Mammary epithelial cell (primary cell): ENCODE data around the gene THEM4.

ENCODE experiments used
- EZH2 ChIP-seq: IDR thresholded peaks from 2 replicates; pipeline ENCODE4 v1.6.1; 2012; ENCODE audit warnings: low read length, inconsistent platforms, borderline replicate concordance
- TF ChIP-seq, protein P1 (sequence below), 2 donors: IDR thresholded peaks in 1 of 2; conservative IDR thresholded peaks in 1 of 2; 2 replicates each; pipeline ENCODE4 v1.5.1; 2011 to 2012; ENCODE audit warnings: inconsistent platforms in 2 of 2, low read length in 2 of 2, mild to moderate bottlenecking in 2 of 2, control low read depth in 1 of 2, low read depth in 1 of 2; ENCODE audit not compliant: insufficient read depth in 1 of 2; ENCODE audit errors: extremely low read depth in 1 of 2

DNA sequence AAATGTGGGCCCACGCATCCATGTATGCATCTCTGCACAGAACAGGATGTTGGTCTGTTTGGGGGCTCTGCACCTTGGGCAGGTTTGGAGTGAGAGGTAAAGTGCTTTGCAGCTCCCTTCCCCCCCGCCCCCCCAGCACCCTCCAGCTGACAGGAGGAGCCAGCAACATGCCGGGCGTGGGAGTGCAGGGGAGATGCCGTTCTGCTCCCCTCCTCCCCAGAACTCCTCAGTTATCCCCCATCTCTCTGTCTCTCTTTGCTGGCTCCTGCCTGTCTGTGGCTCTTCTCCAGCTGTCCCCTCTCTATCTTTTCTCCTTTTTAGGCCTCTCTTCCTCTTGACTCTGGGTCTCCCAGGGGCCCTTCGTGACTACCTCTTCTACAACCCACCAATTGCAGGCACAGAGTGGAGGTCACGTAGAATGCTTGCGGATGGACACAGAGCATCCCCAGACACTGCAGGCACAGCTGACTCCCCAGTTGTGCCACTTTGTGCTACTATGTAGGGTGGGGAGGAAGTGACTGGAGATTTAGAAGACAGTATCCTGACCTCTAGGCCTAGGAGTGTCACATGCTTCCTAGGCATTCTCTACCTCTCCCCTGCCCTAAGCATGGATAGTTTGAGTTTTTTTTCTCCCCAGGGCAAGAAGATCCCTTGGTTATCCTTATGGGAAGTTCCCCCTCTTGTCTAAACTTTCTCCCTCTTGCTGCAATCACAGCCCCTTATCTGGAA is 76.0 kb downstream of the THEM4 start:
- TF ChIP-seq, protein P1, sequence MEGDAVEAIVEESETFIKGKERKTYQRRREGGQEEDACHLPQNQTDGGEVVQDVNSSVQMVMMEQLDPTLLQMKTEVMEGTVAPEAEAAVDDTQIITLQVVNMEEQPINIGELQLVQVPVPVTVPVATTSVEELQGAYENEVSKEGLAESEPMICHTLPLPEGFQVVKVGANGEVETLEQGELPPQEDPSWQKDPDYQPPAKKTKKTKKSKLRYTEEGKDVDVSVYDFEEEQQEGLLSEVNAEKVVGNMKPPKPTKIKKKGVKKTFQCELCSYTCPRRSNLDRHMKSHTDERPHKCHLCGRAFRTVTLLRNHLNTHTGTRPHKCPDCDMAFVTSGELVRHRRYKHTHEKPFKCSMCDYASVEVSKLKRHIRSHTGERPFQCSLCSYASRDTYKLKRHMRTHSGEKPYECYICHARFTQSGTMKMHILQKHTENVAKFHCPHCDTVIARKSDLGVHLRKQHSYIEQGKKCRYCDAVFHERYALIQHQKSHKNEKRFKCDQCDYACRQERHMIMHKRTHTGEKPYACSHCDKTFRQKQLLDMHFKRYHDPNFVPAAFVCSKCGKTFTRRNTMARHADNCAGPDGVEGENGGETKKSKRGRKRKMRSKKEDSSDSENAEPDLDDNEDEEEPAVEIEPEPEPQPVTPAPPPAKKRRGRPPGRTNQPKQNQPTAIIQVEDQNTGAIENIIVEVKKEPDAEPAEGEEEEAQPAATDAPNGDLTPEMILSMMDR (conservative IDR thresholded peaks at IDR 0.05 in 1 of 2, IDR thresholded peaks at IDR 0.05 in 1 of 2; ENCODE audit: extremely low read depth in 1 of 2, insufficient read depth in 1 of 2, low read depth in 1 of 2, low read length in 2 of 2) = no peak
- TF ChIP-seq EZH2 = no peak
